HEK293 (cell line): ENCODE measurements around the gene HSDL1.

Source experiments
- CTCF ChIA-PET: fragments of 350-600 bp; formaldehyde crosslinking; extraction: SDS; loops from one replicate; lab custom pipeline; 2021; ENCODE audit warnings: antibody characterized with exemption; lab: Yijun Ruan, JAX
- POLR2A ChIA-PET: fragments of 300-600 bp; formaldehyde crosslinking; extraction: SDS; loops from one replicate; lab custom pipeline; 2020; ENCODE audit warnings: antibody characterized with exemption, inconsistent platforms; lab: Yijun Ruan, JAX
- H3K27ac ChIP-seq: fragments of 200-500 bp; sonication (Bioruptor generic); 2 replicates; pipeline ENCODE4 v1.5.1; 2014; ENCODE audit warnings: low read depth, low read length, control low read depth, inconsistent platforms; ENCODE audit errors: extremely low read depth
- H3K36me3 ChIP-seq, 2 experiments: fragments of 200-500 bp in 1 of 2; sonication (Bioruptor generic) in 1 of 2; 1 replicate in 1 of 2; 2 replicates in 1 of 2; pipeline ENCODE4 v1.5.1; 2014 to 2017; ENCODE audit warnings: inconsistent platforms in 2 of 2, low read length in 2 of 2; ENCODE audit not compliant: control insufficient read depth in 2 of 2, insufficient read depth in 1 of 2
- H3K4me1 ChIP-seq: fragments of 200-500 bp; sonication (Bioruptor generic); 2 replicates; pipeline ENCODE4 v1.5.1; 2014; ENCODE audit warnings: mild to moderate bottlenecking, low read length, inconsistent platforms; ENCODE audit not compliant: control insufficient read depth, insufficient read depth
- H3K4me3 ChIP-seq: 2 replicates; pipeline ENCODE4 v1.5.1; 2011; ENCODE audit warnings: low read depth, mild to moderate bottlenecking, control low read depth, low read length, moderate library complexity
- H3K9me3 ChIP-seq: fragments of 200-500 bp; sonication (Bioruptor generic); 2 replicates; pipeline ENCODE4 v1.5.1; 2014; ENCODE audit warnings: low read depth, low read length, inconsistent platforms; ENCODE audit not compliant: control insufficient read depth, insufficient read depth
- EGR2 ChIP-seq: fragments of 450-650 bp; formaldehyde crosslinking; IDR thresholded peaks from 2 replicates; pipeline ENCODE4 v1.5.1; 2016; ENCODE audit warnings: low read depth, missing biosample characterization, missing genetic modification characterization
- YY2 ChIP-seq: fragments of 450-650 bp; formaldehyde crosslinking; IDR thresholded peaks from 2 replicates; pipeline ENCODE4 v1.5.1; 2016; ENCODE audit warnings: missing biosample characterization, missing genetic modification characterization
- ZBTB1 ChIP-seq: fragments of 450-650 bp; formaldehyde crosslinking; IDR thresholded peaks from 2 replicates; pipeline ENCODE4 v1.5.1; 2016; ENCODE audit warnings: missing biosample characterization, missing genetic modification characterization
- ZBTB7A ChIP-seq: fragments of 450-650 bp; formaldehyde crosslinking; IDR thresholded peaks from 2 replicates; pipeline ENCODE4 v1.5.1; 2016; ENCODE audit warnings: low read depth, missing biosample characterization, missing genetic modification characterization
- ZFHX2 ChIP-seq: fragments of 450-650 bp; formaldehyde crosslinking; conservative IDR thresholded peaks from 2 replicates; pipeline ENCODE4 v1.5.1; 2016; ENCODE audit warnings: missing biosample characterization, missing genetic modification characterization
- ZFP3 ChIP-seq: fragments of 450-650 bp; formaldehyde crosslinking; IDR thresholded peaks from 2 replicates; pipeline ENCODE4 v1.5.1; 2016; ENCODE audit warnings: low read depth, missing biosample characterization, missing genetic modification characterization
- ZNF114 ChIP-seq: fragments of 450-650 bp; formaldehyde crosslinking; IDR thresholded peaks from 2 replicates; pipeline ENCODE4 v1.5.0; 2017; ENCODE audit warnings: missing biosample characterization, missing genetic modification characterization
- ZNF121 ChIP-seq: fragments of 450-650 bp; formaldehyde crosslinking; IDR thresholded peaks from 2 replicates; pipeline ENCODE4 v1.5.1; 2016; ENCODE audit warnings: missing biosample characterization, missing genetic modification characterization
- ZNF211 ChIP-seq: fragments of 450-650 bp; formaldehyde crosslinking; IDR thresholded peaks from 2 replicates; pipeline ENCODE4 v1.5.1; 2016; ENCODE audit warnings: low read depth, missing biosample characterization, missing genetic modification characterization
- ZNF311 ChIP-seq: fragments of 450-650 bp; formaldehyde crosslinking; IDR thresholded peaks from 2 replicates; pipeline ENCODE4 v1.5.1; 2017; ENCODE audit warnings: missing biosample characterization, missing genetic modification characterization, borderline replicate concordance
- ZNF335 ChIP-seq: fragments of 450-650 bp; formaldehyde crosslinking; conservative IDR thresholded peaks from 2 replicates; pipeline ENCODE4 v1.5.1; 2016; ENCODE audit warnings: missing biosample characterization, missing genetic modification characterization
- ZNF366 ChIP-seq: fragments of 450-650 bp; formaldehyde crosslinking; conservative IDR thresholded peaks from 2 replicates; pipeline ENCODE4 v1.5.1; 2016; ENCODE audit warnings: missing biosample characterization, missing genetic modification characterization
- ZNF473 ChIP-seq: fragments of 450-650 bp; formaldehyde crosslinking; IDR thresholded peaks from 2 replicates; pipeline ENCODE4 v1.5.1; 2017; ENCODE audit warnings: missing biosample characterization, missing genetic modification characterization
- ZNF571 ChIP-seq: fragments of 450-650 bp; formaldehyde crosslinking; IDR thresholded peaks from 2 replicates; pipeline ENCODE4 v1.5.0; 2017; ENCODE audit warnings: missing biosample characterization, missing genetic modification characterization
- ZNF654 ChIP-seq: fragments of 450-650 bp; formaldehyde crosslinking; IDR thresholded peaks from 2 replicates; pipeline ENCODE4 v1.5.1; 2016; ENCODE audit warnings: low read depth, missing biosample characterization, missing genetic modification characterization
- ZNF701 ChIP-seq: fragments of 450-650 bp; formaldehyde crosslinking; IDR thresholded peaks from 2 replicates; pipeline ENCODE4 v1.5.1; 2016; ENCODE audit warnings: missing biosample characterization, missing genetic modification characterization
- ZNF747 ChIP-seq: fragments of 450-650 bp; formaldehyde crosslinking; IDR thresholded peaks from 2 replicates; pipeline ENCODE4 v1.5.1; 2016; ENCODE audit warnings: missing biosample characterization, missing genetic modification characterization
- ZNF791 ChIP-seq: fragments of 450-650 bp; formaldehyde crosslinking; IDR thresholded peaks from 2 replicates; pipeline ENCODE4 v1.5.1; 2016; ENCODE audit warnings: missing biosample characterization, missing genetic modification characterization
- TF ChIP-seq, protein P1 (sequence below): fragments of 450-650 bp; formaldehyde crosslinking; IDR thresholded peaks from 2 replicates; pipeline ENCODE4 v1.5.1; 2016; ENCODE audit warnings: missing biosample characterization, missing genetic modification characterization
- TF ChIP-seq, protein P2 (sequence below): fragments of 450-650 bp; formaldehyde crosslinking; optimal IDR thresholded peaks from 2 replicates; pipeline ENCODE3; 2016; ENCODE audit warnings: missing biosample characterization, mild to moderate bottlenecking, missing genetic modification characterization
- TF ChIP-seq, protein P3 (sequence below): fragments of 450-650 bp; formaldehyde crosslinking; IDR thresholded peaks from 2 replicates; pipeline ENCODE4 v1.5.1; 2017; ENCODE audit warnings: missing biosample characterization, missing genetic modification characterization

The HSDL1 gene

DNA sequence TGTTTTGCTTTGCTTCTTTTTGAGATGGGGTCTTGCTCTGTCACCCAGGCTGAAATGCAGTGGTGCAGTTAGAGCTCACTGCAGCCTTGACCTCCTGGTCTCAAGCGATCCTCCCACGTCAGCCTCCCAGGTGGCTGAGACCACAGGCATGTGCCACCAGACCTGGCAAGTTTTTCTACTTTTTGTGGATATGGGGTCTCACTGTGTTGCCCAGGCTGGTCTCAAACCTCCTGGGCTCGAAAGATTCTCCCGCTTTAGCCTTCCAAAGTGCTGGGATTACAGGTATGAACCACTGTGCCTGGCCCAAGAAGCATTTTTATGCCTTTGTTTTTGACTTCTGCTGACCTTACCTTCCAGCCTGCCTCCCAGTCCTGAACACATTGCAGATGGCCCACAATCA is 10.2 kb upstream of the HSDL1 start:
- H3K27ac ChIP-seq: no peak overlapping the region
- TF ChIP-seq ZBTB7A (tag by site-specific recombination) (no peak), ZNF121 (tag by site-specific recombination) (peak; percentile 52; the same call in 1 of the 2 replicates)
- ChIA-PET POLR2A (no interaction called here), CTCF (interaction anchor here (0.6 to 0.7 kb wide), 3 partner anchors 16 to 528 kb away, joined by 3 to 9 read pairs (median 5); no protein-coding TSS in a partner anchor)
- H3K9me3 ChIP-seq: no peaks in the 10 kb centered on the region
- no peak overlapping the region for H3K4me3 ChIP-seq
- no peaks in the 10 kb centered on the region for H3K36me3 ChIP-seq
- peaks cover 2% of the 10 kb centered on the region; the same call in 1 of the 2 replicates for H3K4me1 ChIP-seq

DNA sequence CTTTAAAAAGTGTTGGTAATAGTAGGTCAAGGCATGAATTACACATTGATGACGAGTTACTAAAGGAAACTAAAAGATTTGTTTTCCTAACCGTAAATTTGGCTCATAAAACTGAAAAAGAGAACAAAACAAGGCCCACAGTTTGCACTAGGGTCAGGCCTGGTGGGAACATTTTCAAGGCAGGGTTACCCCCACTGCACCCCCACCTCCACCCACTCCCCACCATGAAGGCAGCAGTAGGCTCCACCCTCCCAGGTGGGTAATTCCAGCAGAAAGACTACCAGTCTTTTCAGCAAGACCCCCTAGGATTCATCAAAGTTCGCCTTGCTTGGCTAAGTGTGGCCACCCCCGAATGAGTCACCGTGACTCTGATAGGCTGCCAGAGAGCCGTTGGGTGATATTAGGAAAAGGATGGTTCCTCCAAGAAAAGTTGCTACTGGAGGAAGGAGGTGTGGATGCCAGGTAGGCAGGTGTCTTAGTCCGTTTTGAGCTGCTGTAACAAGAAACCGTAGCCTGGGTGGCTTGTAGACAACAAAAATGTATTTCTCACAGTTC is 8.8 kb upstream of the HSDL1 start:
- POLR2A ChIA-PET: no interaction called here
- no peak overlapping the region for H3K27ac ChIP-seq
- no peak overlapping the region for H3K4me3 ChIP-seq
- H3K9me3 ChIP-seq: no peaks in the 10 kb centered on the region
- no peaks in the 10 kb centered on the region for H3K36me3 ChIP-seq
- CTCF ChIA-PET: interaction anchor here (0.7 kb wide), 2 partner anchors 73 to 154 kb away, joined by 3 to 4 read pairs; no protein-coding TSS in a partner anchor
- peaks cover 2% of the 10 kb centered on the region; the same call in 1 of the 2 replicates for H3K4me1 ChIP-seq
- no peak for TF ChIP-seq ZNF571 (tag by site-specific recombination)
- TF ChIP-seq ZNF701 (tag by site-specific recombination): no peak
- no peak for TF ChIP-seq ZNF211 (tag by site-specific recombination)
- TF ChIP-seq YY2 (tag by site-specific recombination): no peak
- TF ChIP-seq, protein P1, sequence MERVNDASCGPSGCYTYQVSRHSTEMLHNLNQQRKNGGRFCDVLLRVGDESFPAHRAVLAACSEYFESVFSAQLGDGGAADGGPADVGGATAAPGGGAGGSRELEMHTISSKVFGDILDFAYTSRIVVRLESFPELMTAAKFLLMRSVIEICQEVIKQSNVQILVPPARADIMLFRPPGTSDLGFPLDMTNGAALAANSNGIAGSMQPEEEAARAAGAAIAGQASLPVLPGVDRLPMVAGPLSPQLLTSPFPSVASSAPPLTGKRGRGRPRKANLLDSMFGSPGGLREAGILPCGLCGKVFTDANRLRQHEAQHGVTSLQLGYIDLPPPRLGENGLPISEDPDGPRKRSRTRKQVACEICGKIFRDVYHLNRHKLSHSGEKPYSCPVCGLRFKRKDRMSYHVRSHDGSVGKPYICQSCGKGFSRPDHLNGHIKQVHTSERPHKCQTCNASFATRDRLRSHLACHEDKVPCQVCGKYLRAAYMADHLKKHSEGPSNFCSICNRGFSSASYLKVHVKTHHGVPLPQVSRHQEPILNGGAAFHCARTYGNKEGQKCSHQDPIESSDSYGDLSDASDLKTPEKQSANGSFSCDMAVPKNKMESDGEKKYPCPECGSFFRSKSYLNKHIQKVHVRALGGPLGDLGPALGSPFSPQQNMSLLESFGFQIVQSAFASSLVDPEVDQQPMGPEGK (tag by site-specific recombination): 0 out of 2 replicates have a peak, but pooled peaks have one; percentile 18
- TF ChIP-seq, protein P2, sequence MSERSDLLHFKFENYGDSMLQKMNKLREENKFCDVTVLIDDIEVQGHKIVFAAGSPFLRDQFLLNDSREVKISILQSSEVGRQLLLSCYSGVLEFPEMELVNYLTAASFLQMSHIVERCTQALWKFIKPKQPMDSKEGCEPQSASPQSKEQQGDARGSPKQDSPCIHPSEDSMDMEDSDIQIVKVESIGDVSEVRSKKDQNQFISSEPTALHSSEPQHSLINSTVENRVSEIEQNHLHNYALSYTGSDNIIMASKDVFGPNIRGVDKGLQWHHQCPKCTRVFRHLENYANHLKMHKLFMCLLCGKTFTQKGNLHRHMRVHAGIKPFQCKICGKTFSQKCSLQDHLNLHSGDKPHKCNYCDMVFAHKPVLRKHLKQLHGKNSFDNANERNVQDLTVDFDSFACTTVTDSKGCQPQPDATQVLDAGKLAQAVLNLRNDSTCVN: no peak
- TF ChIP-seq ZNF335 (tag by site-specific recombination): peak; percentile 51
- TF ChIP-seq EGR2 (tag by site-specific recombination): 0 out of 2 replicates have a peak, but pooled peaks have one; percentile 17
- no peak for TF ChIP-seq ZNF747
- no peak for TF ChIP-seq ZNF791
- TF ChIP-seq, protein P3, sequence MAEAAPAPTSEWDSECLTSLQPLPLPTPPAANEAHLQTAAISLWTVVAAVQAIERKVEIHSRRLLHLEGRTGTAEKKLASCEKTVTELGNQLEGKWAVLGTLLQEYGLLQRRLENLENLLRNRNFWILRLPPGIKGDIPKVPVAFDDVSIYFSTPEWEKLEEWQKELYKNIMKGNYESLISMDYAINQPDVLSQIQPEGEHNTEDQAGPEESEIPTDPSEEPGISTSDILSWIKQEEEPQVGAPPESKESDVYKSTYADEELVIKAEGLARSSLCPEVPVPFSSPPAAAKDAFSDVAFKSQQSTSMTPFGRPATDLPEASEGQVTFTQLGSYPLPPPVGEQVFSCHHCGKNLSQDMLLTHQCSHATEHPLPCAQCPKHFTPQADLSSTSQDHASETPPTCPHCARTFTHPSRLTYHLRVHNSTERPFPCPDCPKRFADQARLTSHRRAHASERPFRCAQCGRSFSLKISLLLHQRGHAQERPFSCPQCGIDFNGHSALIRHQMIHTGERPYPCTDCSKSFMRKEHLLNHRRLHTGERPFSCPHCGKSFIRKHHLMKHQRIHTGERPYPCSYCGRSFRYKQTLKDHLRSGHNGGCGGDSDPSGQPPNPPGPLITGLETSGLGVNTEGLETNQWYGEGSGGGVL (tag by site-specific recombination): peak; percentile 36; the same call in 1 of the 2 replicates
- no peak for TF ChIP-seq ZBTB1 (tag by site-specific recombination)
- no peak for TF ChIP-seq ZNF473 (tag by site-specific recombination)
- no peak for TF ChIP-seq ZNF114 (tag by site-specific recombination)
- no peak for TF ChIP-seq ZNF311 (tag by site-specific recombination)
- TF ChIP-seq ZNF654 (tag by site-specific recombination): no peak
- no peak for TF ChIP-seq ZNF366 (tag by site-specific recombination)
- TF ChIP-seq ZFHX2 (tag by site-specific recombination): peak; percentile 55
- no peak for TF ChIP-seq ZFP3
